Measurements from ENCODE around the gene ATP6V0E2. TPM values are rescaled to one million over a fixed set of nuclear protein-coding genes. Genes with fewer than 3 reads are reported as not detected.

The ATP6V0E2 gene
- total RNA-seq, 1 donor from 2014 or later, result 12.7 TPM

Other genes starting within 250 kb of the ATP6V0E2 start
- 4.5 and 8.0 TPM in 2 replicates for gene ZNF467, start 100.4 kb upstream of the ATP6V0E2 start, total RNA-seq
- gene ZNF862, start 35.6 kb upstream of the ATP6V0E2 start, total RNA-seq, result 6.0 and 10.1 TPM in 2 replicates